Measurements from ENCODE around the gene SYT13.
A peak's percentile ranks its signal among the peaks of the same experiment; 100 is the strongest.

The SYT13 gene

DNA sequence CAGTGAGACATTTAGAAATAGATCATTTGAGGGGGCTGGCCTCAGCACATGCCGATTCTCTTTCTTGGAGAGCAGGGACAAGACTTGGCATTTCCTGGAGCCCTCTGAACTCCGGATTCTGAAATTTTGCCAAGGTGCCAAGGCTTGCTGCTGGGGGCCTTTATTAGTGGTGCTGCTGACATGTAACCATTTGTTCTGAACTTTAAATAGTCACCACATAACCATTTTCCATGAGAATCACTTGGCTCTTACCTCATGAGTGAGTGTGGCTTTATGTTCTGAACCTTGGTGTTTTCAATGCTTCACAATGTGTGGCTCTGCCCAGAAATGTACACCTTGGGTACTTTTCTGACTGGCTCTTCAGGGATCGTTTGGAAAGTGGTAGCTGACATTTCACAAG is 33.3 kb downstream of the SYT13 start:
- no peak overlapping the region for H3K27ac ChIP-seq
- TF ChIP-seq, protein P1, sequence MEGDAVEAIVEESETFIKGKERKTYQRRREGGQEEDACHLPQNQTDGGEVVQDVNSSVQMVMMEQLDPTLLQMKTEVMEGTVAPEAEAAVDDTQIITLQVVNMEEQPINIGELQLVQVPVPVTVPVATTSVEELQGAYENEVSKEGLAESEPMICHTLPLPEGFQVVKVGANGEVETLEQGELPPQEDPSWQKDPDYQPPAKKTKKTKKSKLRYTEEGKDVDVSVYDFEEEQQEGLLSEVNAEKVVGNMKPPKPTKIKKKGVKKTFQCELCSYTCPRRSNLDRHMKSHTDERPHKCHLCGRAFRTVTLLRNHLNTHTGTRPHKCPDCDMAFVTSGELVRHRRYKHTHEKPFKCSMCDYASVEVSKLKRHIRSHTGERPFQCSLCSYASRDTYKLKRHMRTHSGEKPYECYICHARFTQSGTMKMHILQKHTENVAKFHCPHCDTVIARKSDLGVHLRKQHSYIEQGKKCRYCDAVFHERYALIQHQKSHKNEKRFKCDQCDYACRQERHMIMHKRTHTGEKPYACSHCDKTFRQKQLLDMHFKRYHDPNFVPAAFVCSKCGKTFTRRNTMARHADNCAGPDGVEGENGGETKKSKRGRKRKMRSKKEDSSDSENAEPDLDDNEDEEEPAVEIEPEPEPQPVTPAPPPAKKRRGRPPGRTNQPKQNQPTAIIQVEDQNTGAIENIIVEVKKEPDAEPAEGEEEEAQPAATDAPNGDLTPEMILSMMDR (conservative IDR thresholded peaks at IDR 0.05) = no peak

DNA sequence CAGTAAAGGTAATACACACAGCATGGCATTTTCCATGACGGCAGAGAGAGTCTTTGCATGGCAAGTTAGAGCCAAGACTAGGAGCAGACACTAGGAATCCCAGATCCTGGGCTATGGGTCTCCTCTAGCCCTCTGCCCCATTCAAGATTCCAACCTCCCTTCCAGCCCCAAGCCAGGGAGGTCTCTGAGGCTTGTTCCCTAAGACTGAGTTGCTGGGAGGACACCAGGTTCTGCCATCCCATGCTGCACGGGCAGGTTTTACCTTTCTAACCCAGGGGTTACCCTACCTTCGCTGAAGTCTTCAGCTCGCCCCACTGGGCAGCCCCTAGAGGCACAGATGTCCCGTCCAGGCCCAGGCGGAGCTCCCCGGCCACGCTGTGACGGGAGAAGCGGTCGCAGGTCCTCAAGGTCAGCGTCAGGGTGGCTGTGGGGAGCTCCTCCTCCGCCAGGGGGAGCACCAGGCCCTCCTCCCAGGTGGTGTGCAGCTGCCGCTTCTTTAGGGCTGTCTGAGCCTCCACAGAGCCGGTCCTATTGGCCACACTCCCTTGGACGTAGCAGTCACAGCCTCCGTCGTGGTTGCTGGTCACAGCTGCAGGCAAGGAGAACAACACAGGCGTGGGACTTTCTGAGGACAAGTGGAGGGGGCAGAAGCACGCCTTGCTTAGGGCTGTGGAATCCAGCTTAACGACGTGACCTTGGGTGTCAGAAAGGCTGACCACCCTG is 33.8 kb downstream of the SYT13 start:
- no peak overlapping the region for H3K27ac ChIP-seq
- TF ChIP-seq, protein P1 (conservative IDR thresholded peaks at IDR 0.05) = peak; percentile 58

DNA sequence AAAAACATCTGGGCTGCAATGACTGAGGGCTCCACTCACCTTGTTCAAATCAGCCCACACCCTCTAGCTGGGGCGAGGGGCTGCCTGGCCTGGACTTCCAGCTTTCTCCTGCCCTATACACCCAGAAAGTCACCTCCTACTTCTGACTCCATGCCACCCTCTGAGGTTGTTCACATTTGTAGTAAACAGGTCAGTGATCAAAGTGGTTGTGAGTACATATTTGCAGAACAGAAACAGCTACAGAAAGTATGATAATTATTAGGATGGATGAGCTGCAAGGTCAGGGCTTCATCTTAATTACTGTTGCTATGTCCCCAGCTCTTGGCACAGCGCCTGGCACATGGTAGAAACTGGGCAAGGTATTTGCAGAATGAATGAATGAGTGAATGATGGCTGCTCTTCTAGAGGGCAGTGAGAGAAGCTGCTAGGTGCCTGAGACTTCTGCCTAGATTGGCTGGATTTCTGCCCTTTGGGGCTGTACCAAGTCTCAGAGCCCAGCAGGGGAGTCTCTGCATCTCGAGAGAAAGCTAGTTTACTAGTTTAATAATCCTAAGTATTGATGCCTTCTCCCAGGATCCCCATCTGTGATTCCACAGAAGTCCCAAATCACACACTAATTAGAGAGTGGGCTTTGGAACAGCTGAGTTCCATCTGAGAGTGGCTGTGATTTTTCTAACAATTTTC is 36.0 kb downstream of the SYT13 start:
- TF ChIP-seq, protein P1 (conservative IDR thresholded peaks at IDR 0.05) = no peak
- peak overlapping the region; percentile 28; the same call in 1 of the 2 replicates for H3K27ac ChIP-seq

DNA sequence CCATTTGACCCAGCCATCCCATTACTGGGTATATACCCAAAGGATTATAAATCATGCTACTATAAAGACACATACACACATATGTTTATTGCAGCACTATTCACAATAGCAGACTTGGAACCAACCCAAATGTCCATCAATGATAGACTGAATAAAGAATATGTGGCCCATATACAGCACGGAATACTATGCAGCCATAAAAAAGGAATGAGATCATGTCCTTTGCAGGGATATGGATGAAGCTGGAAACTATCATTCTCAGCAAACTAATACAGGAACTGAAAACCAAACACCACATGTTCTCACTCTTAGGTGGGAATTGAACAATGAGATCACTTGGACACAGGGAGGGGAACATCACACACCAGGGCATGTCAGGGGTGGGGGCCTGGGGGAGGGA is 36.8 kb downstream of the SYT13 start:
- peak overlapping the region; percentile 28; the same call in 1 of the 2 replicates for H3K27ac ChIP-seq

DNA sequence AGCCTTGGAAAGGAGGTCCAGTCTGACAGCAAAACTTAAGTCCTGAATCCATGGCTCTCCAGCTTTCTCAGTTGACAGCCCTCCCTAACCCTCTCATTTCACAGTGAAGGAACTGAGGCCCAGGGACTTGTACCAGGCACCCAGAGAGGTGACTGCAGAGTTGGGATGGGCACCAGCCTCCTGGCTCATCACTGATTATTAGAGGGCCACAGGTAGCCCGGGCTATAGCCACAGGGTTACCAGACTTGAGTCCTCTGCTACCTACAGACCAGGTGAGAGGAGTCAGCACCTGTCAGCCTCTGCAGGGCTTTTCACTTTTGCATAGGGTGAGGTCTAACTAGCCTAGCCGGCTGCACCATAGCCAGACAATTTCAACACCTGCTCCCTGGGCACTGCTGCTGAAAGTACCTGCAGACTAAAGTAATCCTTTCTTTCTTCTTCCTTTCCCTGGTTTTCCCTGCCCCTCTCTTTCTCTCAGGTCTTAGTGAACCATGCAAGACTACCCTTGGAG is 37.6 kb downstream of the SYT13 start:
- TF ChIP-seq, protein P1 (conservative IDR thresholded peaks at IDR 0.05) = no peak
- H3K27ac ChIP-seq = no peak overlapping the region

DNA sequence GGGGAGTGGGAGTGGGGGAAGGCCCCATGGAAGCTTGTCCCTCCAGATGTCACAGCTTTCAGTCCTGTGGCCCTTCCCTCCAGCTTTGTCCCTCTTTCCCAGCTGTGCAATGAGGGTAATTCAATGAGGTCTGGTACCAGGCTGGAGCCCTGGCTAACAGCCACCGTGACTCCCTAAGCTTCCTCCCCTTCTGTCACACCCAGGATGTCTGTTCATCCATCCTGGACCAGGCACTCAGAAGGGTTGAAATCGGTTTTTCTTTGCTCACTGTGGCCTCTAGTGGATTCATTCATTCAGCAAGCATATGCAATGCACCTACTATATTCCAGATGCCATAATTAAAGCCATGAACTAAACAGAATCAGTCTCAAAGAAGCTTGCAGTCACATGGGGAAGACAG is 38.7 kb downstream of the SYT13 start:
- TF ChIP-seq, protein P1 (conservative IDR thresholded peaks at IDR 0.05) = no peak

DNA sequence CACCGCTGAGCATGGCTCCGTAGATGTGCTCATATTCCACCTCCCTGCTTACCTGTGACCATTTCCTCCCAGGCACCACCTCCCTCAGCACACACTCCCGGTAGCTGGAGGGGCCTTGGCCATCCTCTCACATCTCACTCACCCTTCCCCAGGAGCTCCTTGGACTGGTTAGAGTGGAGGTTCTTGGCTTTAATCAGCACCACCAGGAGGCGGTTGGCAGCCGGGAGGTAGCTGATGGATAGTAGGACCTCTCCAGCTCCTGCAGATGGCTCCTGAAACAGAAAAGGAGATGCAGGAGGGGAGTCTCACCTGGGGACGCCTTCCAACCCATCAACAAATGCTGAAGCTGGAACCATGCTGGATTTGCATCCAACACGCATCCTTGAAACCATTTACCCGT is 39.9 kb downstream of the SYT13 start:
- TF ChIP-seq, protein P1 (conservative IDR thresholded peaks at IDR 0.05) = no peak
- no peak overlapping the region for H3K27ac ChIP-seq

More for the DNA sequence above, 38.7 kb downstream of the SYT13 start:
- no peak overlapping the region for H3K27ac ChIP-seq

Data from VCaP (cell line).